HEK293 (cell line): ENCODE measurements around the gene TCF12.

Experiments used
- GLIS1 ChIP-seq: fragments of 450-650 bp; formaldehyde crosslinking; IDR thresholded peaks from 2 replicates; pipeline ENCODE4 v1.5.1; 2016; ENCODE audit warnings: missing biosample characterization, missing genetic modification characterization
- KLF17 ChIP-seq: fragments of 450-650 bp; formaldehyde crosslinking; IDR thresholded peaks from 2 replicates; pipeline ENCODE4 v1.5.1; 2016; ENCODE audit warnings: missing biosample characterization, missing genetic modification characterization
- PATZ1 ChIP-seq: fragments of 450-650 bp; formaldehyde crosslinking; IDR thresholded peaks from 2 replicates; pipeline ENCODE4 v1.5.1; 2016; ENCODE audit warnings: missing biosample characterization, missing genetic modification characterization
- SETDB1 ChIP-seq: IDR thresholded peaks from one replicate; pipeline ENCODE4 v1.6.1; 2017; ENCODE audit warnings: mild to moderate bottlenecking, low read length, moderate library complexity, mixed read lengths; ENCODE audit not compliant: insufficient read length
- SP3 ChIP-seq: fragments of 450-650 bp; formaldehyde crosslinking; IDR thresholded peaks from 2 replicates; pipeline ENCODE4 v1.5.1; 2016; ENCODE audit warnings: missing biosample characterization, missing genetic modification characterization
- TCF7L2 ChIP-seq: IDR thresholded peaks from 2 replicates; pipeline ENCODE4 v1.6.1; 2011; ENCODE audit warnings: low read depth, mild to moderate bottlenecking, inconsistent platforms, low read length, moderate library complexity, borderline replicate concordance
- ZIC2 ChIP-seq: fragments of 450-650 bp; formaldehyde crosslinking; IDR thresholded peaks from 2 replicates; pipeline ENCODE4 v1.5.1; 2016; ENCODE audit warnings: missing biosample characterization, missing genetic modification characterization
- ZNF121 ChIP-seq: fragments of 450-650 bp; formaldehyde crosslinking; IDR thresholded peaks from 2 replicates; pipeline ENCODE4 v1.5.1; 2016; ENCODE audit warnings: missing biosample characterization, missing genetic modification characterization
- ZNF132 ChIP-seq: fragments of 450-650 bp; formaldehyde crosslinking; IDR thresholded peaks from 2 replicates; pipeline ENCODE4 v1.5.1; 2017; ENCODE audit warnings: missing biosample characterization, missing genetic modification characterization, borderline replicate concordance
- ZNF174 ChIP-seq: fragments of 450-650 bp; formaldehyde crosslinking; IDR thresholded peaks from 2 replicates; pipeline ENCODE4 v1.5.0; 2017; ENCODE audit warnings: missing biosample characterization, mild to moderate bottlenecking, missing genetic modification characterization
- ZNF292 ChIP-seq: fragments of 450-650 bp; formaldehyde crosslinking; IDR thresholded peaks from 2 replicates; pipeline ENCODE4 v1.5.1; 2016; ENCODE audit warnings: low read depth, missing biosample characterization, missing genetic modification characterization, borderline replicate concordance
- ZNF335 ChIP-seq: fragments of 450-650 bp; formaldehyde crosslinking; conservative IDR thresholded peaks from 2 replicates; pipeline ENCODE4 v1.5.1; 2016; ENCODE audit warnings: missing biosample characterization, missing genetic modification characterization
- ZNF341 ChIP-seq: fragments of 450-650 bp; formaldehyde crosslinking; IDR thresholded peaks from 2 replicates; pipeline ENCODE4; 2016; ENCODE audit warnings: low read depth, missing biosample characterization, missing genetic modification characterization
- ZNF362 ChIP-seq: fragments of 450-650 bp; formaldehyde crosslinking; IDR thresholded peaks from 2 replicates; pipeline ENCODE4 v1.5.1; 2016; ENCODE audit warnings: missing biosample characterization, missing genetic modification characterization
- ZNF394 ChIP-seq: fragments of 450-650 bp; formaldehyde crosslinking; IDR thresholded peaks from 2 replicates; pipeline ENCODE4 v1.5.1; 2016; ENCODE audit warnings: missing biosample characterization, missing genetic modification characterization, mild to moderate bottlenecking, moderate library complexity, borderline replicate concordance
- ZNF398 ChIP-seq: fragments of 450-650 bp; formaldehyde crosslinking; IDR thresholded peaks from 2 replicates; pipeline ENCODE4 v1.5.1; 2017; ENCODE audit warnings: missing biosample characterization, missing genetic modification characterization
- ZNF513 ChIP-seq: fragments of 450-650 bp; IDR thresholded peaks from 2 replicates; pipeline ENCODE4 v1.5.1; 2018; ENCODE audit warnings: missing biosample characterization, missing genetic modification characterization
- ZNF518A ChIP-seq: fragments of 450-650 bp; formaldehyde crosslinking; conservative IDR thresholded peaks from 2 replicates; pipeline ENCODE4 v1.5.1; 2016; ENCODE audit warnings: low read depth, missing biosample characterization, missing genetic modification characterization
- ZNF548 ChIP-seq: fragments of 450-650 bp; formaldehyde crosslinking; IDR thresholded peaks from 2 replicates; pipeline ENCODE4 v1.5.1; 2016; ENCODE audit warnings: missing biosample characterization, missing genetic modification characterization
- ZNF561 ChIP-seq: fragments of 450-650 bp; IDR thresholded peaks from 2 replicates; pipeline ENCODE4 v1.5.1; 2018; ENCODE audit warnings: missing biosample characterization, missing genetic modification characterization, borderline replicate concordance
- ZNF623 ChIP-seq: fragments of 450-650 bp; formaldehyde crosslinking; IDR thresholded peaks from 2 replicates; pipeline ENCODE4 v1.5.1; 2016; ENCODE audit warnings: missing biosample characterization, missing genetic modification characterization
- ZNF660 ChIP-seq: fragments of 450-650 bp; IDR thresholded peaks from 2 replicates; pipeline ENCODE4 v1.5.1; 2018; ENCODE audit warnings: missing biosample characterization, mild to moderate bottlenecking, missing genetic modification characterization
- ZNF664 ChIP-seq: fragments of 450-650 bp; formaldehyde crosslinking; IDR thresholded peaks from 2 replicates; pipeline ENCODE4 v1.5.1; 2016; ENCODE audit warnings: missing biosample characterization, missing genetic modification characterization
- ZSCAN16 ChIP-seq: fragments of 450-650 bp; formaldehyde crosslinking; IDR thresholded peaks from 2 replicates; pipeline ENCODE4 v1.5.1; 2016; ENCODE audit warnings: missing biosample characterization, missing genetic modification characterization
- ZSCAN4 ChIP-seq: fragments of 450-650 bp; formaldehyde crosslinking; IDR thresholded peaks from 2 replicates; pipeline ENCODE4 v1.5.1; 2017; ENCODE audit warnings: missing biosample characterization, missing genetic modification characterization

The TCF12 gene

GRCh38 chr15:56919609-56920366, 1.3 kb downstream of the TCF12 start (continued):
- TF ChIP-seq ZNF398 (tag by site-specific recombination) (no peak), ZNF292 (no peak), ZNF362 (tag by site-specific recombination) (0 out of 2 replicates have a peak, but pooled peaks have one; percentile 14), GLIS1 (tag by site-specific recombination) (no peak), ZNF121 (tag by site-specific recombination) (no peak), KLF17 (tag by site-specific recombination) (no peak), ZIC2 (no peak), ZNF518A (tag by site-specific recombination) (no peak), PATZ1 (tag by site-specific recombination) (no peak), ZSCAN16 (tag by site-specific recombination) (no peak), ZNF513 (no peak), ZSCAN4 (tag by site-specific recombination) (no peak), TCF7L2 (no peak), ZNF341 (peak; percentile 58), ZNF561 (tag by site-specific recombination) (no peak), SETDB1 (no peak), ZNF548 (tag by site-specific recombination) (no peak), ZNF623 (tag by site-specific recombination) (no peak), ZNF660 (tag by site-specific recombination) (no peak), ZNF664 (tag by site-specific recombination) (no peak), ZNF174 (tag by site-specific recombination) (no peak), ZNF132 (tag by site-specific recombination) (no peak), SP3 (no peak), ZNF394 (tag by site-specific recombination) (no peak), ZNF335 (tag by site-specific recombination) (peak; percentile 53; the same call in 1 of the 2 replicates)
